GM18526 (cell line): Measurements from ENCODE around the gene NEK2.

Source experiments
- POLR2A ChIP-seq: IDR thresholded peaks from 3 replicates; pipeline ENCODE4 v1.6.1; 2011; ENCODE audit not compliant: insufficient read length; ENCODE audit errors: extremely low read depth

Gene NEK2

DNA sequence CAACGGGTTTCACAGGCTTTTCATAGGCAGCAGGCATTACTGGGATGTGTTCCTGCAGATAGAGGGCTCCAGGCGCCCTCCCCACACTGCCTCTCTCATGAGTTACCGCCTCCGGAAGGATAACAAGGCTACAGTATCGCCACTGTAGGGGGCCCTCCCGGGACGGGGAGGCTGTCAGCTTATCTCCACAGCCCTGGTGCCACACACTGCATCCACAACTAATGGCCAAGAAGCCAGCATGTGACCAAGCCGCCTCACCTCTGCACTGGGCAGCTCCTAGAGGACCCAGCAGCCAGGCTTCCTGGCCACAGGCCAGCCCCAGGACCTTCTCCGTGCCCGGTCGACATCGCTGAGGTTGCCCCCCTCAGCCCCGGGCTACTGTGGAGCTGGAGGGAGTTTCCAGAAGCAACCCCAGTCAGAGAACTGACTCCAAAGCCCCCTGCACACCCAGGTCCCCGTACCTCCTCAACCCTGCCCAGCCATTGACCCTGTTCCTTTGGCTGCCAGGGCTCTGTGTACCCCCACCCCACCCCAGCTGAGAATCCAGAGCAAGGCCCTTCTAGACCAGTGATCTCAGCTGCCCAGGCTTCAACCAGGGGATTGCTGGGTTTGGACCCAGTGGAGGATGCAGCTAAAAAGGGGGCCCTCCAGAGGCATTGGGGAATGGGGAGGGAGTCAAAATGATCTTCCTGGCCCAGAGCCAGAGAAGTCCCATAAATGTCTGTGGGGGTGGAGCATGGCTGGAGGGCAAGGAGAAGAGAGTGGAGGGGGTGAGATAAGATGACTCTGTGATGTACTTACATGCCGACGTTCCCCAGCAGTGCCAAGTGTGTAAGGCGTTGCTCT is 45.0 kb downstream of the NEK2 start:
- TF ChIP-seq POLR2A = no peak

DNA sequence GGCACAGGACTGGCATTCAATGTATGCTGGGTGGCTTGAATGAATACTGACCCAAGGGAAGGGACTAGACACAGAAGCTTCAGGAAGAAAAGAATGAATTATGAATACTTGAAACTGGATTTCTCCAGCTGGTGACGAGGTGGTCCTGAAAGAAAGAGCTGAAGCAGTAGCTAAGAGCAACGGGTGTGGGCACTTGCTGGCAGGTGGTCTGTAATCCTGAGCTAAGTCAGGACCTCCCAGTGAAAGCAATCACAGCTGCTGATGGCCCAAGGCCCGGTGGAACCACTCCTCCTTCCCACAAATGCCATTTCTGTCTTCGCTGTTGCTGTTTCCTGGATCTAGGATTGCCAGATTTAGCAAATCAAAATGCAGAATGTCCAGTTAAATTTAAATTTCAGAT is 47.0 kb downstream of the NEK2 start:
- TF ChIP-seq POLR2A = no peak

DNA sequence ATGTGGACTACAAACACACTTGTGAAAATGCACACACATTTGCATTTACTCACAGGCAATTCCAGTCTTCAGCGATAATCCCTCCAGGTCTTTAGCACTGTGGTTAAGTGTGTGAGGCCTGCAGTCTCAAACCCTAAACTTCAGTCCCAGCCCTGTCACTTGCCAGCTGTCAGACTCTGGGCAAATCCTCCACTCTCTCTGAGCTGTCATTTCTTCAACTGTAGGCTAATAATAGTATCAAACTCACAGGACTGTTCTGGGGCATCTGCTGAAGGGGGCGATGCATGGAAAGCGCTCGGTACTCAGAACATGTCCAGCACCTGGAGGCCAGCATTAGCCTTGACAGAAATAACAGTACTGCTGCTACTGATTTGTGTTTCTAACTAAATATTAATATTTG is 48.2 kb downstream of the NEK2 start:
- TF ChIP-seq POLR2A = no peak

DNA sequence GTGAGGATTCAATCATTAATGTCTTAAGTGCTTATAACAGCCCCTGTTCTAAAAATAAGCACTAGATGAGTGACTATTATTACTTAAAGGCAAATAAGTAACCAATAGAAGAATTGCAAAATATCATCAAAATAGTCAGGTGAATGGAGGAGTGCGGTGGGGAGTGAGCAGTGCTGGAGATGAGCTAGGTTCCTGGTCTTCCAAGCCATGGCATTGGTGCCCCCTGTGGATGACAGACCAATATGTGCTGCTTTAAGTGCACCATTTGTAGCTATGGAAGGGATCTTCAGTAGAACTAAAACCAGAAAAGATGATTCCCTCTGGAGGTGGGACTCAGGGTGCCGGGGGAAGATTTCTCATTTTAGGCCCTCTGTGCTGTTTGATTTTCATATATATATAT is 50.4 kb downstream of the NEK2 start:
- TF ChIP-seq POLR2A = no peak

DNA sequence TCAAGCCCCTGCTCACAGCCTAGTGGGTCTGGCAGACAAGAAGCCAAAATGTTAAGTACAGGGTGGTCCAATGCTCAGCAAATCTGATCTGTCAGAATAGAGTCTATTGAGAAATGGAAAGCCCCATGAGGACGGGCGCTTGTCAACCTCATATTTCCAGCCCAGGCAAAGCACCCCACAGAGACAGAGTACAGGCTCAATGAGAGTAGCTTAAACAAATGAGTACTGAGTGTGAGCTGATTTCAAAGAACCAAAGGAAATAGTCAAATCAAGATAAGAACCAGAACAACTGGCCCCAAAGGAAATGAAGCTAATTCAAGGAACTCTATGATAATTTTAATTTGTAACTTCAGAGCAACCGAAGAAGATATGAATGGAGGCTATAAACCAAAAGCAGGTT is 51.9 kb downstream of the NEK2 start:
- no peak for TF ChIP-seq POLR2A

DNA sequence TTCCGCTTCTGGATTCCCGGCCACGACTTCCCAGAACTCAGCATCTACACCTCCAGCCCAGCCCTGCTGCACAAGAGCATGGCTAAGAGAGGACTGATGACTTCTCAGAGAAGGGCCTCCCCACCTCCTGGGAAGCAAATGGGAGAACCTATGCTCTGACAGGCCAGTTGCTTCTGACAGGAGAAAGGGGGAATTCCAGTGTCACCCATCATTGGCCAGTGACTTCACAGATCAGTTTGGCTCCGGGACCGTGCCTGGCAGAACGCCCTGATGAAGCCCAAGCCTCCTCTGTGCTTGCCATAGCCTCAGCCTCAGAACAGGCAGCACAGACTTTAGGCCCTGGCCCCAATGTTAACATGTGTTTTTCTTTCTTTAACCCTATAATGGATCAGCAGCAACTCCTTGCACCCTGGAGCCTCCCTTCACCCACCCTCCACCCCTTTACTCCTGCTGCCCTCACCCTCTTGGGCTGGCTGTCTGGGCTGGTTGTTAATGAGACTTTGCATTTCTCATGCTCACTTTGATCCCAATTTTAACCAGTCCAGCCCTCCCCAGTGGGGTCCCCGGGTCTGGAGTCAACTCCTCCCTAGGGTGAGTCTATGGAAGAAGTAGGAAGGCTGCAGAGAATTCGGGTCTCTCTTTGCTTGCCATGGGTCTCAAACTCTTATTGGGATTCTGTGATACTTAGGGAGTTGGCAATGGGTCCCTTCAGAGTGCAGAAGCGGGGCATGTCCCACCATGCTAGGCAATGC is 53.8 kb downstream of the NEK2 start:
- no peak for TF ChIP-seq POLR2A

DNA sequence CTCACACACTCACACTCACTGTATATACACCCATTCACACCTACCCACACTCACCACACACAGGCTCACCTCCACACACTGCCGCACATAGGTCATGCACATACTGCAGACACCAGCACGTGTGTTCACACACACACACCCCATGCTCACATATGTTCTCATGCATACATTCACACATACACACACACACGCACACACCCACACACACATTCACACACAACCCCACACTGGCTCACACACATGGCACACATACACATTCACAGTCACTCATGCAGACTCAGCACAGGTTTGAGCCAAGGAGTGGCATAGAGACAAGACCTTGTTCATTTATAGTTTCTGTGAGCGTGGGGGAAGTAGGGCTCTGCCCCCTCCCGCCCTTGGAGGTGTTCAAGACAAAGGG is 55.3 kb downstream of the NEK2 start:
- TF ChIP-seq POLR2A = no peak

DNA sequence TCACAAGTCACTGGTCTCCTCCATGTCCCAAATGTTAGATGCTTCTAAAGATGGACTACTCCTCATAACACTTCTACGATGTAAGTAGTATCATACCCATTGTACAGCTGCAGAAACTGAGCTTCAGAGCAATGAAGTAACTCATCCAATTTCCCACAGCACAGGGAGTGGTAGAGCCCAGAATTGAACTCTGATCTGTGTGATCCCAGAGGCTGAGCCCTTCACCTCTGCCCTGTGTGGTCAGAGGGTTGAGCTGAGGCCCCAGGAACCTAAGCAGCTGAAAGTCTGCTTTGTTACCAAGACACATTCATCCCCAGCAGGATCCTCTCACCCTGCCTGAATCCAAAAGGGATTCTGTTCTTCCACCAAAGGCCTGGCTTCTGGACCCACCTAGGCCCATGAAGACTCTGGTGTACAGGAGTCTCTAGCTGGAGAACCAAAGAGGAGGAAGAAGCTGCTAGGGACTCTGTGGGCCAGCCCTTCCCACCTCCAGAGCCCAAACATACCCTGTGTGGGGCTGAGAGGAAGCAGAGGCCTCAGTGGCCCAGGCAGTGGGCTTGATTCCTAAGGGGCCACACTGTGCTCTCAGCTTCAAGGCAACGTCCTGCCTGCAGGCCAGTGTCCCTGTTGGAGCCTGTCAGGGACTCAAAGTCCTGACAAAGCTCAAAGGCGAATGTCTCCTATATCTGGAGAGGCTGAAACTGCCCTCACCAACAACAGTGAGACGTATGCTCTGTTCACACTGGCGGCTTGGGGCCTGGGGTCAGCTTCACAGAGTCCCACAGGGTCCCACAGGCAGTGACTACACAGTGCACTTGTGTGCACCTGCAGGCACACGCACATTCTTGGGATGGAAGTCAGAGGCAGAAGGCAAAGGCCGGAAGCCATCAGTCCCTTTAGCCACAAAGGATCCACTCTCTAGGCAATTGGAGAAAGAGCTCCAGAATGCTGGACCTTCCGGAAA is 56.1 kb downstream of the NEK2 start:
- no peak for TF ChIP-seq POLR2A

DNA sequence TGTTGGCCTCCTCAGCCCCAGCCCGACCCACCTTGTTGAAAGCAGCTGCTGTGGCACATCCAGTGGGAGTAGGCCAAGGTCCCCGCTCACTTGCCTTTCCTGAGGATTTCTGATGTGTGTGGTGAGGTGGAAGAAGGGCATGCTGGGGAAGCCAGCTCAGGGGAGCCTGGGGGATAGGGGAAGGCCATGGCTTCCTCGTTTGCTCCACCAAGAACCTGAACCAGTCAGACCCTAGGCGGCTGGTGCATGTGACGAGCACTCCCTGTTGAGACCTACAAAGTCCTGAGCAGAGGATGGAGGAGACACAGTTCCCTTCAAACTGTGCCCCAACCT is 58.5 kb downstream of the NEK2 start:
- no peak for TF ChIP-seq POLR2A

DNA sequence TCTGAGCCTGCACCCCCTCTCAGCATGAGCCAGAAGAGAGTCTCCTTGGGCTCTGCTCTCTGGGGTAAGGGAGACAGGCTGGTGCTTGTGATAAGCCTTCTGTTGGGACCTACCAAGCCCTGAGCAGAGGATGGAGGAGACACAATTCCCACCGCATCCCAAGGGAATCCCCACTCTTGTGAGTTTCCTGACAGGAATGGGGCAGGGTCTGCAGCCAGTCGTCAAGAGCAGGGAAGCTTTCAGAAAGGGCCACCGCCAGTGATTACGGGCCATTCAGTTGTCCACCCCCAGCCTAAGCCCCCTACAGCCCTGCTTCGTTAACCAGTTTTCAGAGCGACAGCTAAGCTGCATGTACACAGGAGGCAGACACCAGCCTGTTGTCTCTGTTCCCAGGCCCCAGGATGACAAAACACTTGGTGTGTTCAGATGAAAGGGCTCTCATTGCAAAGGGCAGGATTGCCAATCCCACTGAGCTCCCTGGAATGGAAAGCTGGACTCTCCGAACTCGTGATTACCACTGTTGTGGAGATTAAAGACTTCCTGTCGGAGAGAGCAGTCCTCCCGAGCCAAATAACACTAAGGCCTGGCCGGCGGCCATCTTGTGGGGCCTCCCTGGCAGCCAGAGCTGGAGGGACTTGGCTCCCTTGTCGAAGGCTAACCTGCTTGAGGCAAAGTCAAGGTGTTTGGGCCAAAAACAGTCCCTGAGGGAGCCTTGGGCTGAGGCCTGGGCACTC is 59.0 kb downstream of the NEK2 start:
- TF ChIP-seq POLR2A = no peak

DNA sequence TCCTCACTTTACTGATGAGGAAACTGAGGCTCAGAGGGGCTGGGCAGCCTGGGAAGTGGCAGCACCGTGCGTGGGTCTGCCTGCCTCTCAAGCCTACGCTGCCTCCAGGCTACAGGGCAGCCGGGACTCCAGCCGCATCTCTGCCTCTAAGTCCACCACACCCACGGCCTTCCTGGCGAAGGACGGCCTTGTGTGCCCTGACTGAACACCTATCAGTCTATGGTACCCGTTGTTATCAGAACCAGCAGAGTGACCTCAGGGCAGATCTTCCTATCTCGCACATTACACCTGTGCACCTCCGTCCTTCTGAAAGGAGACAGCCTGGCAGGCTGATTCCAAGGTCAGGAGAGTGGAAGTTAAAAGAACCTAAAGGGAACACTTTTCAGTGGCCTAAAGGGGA is 60.8 kb downstream of the NEK2 start:
- TF ChIP-seq POLR2A = no peak

DNA sequence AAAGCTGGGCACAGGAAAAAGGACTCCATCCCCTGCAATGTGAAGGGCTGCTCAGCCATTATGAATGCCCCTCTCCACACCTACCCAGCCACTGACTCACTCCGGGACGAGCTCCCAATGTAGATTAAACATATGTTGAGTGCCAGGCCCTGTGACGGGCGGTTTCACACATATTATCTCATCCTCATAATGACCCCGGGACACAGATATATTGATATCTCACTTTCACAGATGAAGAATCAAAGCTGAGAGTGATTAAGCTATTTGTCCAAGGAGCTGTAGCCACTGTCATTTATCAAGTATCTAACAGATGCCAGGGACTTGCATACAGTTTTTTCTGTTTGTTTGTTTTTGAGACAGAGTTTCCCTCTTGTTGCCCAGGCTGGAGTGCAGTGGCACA is 61.5 kb downstream of the NEK2 start:
- no peak for TF ChIP-seq POLR2A

DNA sequence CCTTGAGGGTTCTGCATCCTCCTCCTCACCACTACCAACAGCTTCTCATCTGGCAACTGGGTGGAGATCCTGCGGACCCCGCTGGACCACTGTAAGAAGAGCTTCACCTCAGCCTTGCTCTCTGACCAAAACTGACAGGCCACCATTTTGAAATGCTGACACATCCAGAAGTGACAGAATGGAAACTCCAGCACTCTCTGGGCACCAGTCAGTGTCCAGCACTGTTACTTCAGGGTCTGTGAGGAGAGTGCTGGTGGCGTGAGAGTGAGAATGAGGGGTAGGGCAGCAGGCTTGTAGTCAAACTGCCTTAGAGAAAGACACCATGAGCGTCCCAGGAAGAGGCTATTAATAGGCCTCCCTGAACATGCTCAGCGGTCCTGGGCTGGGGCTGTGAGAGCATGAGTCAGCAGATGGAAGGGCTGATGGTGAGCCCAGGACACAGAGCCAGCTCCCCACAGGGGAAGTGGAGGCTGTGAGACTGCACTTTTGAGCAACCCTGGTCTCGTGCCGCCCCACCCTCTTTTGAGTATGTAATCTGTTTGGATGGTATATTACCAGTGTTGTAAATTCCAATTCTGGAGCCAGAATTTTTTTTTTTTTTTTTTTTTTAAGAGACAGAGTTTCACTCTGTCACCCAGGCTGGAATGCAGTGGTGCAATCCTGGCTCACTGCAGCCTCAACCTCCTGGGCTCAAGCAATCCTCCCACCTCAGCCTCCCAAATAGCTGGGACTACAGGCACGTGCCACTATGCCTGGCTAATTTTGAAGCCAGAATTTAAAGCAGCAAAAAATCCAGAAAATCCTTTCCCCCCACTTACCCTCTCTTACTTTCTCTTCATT is 62.1 kb downstream of the NEK2 start:
- no peak for TF ChIP-seq POLR2A

DNA sequence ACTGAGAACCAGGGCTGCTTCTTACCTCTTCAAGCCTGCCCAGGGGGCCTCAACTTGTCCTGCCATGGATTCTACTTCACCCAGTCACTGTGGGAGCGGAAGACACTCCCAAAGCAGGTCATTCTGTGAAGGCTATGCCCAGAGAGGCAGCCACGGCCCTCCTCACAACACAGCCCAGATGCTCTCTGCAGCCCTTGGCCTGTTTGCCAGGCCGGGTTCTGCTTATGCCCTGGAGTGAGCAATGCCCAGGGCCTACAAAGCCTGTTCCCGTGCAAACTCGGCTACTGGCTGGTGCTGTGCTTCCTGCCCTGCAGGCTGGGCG is 62.7 kb downstream of the NEK2 start:
- no peak for TF ChIP-seq POLR2A
